Osteocyte (in vitro differentiated cells): ENCODE data around the gene QSER1. TPM values are rescaled to one million over a fixed set of nuclear protein-coding genes. Genes with fewer than 3 reads are reported as not detected.

Experiments used
- DNase-seq: peaks from one replicate; pipeline ENCODE4 v3.0.0; 2021; ENCODE audit warnings: mixed read lengths; ENCODE audit not compliant: unreplicated experiment; ENCODE audit errors: extremely low spot score
- H3K27ac Mint-ChIP-seq: one replicate; pipeline ENCODE4 v1.8.0; 2021; ENCODE audit warnings: mild to moderate bottlenecking, mixed read lengths; ENCODE audit not compliant: unreplicated experiment
- H3K27me3 Mint-ChIP-seq: one replicate; pipeline ENCODE4 v1.8.0; 2021; ENCODE audit warnings: mixed read lengths; ENCODE audit not compliant: unreplicated experiment
- H3K36me3 Mint-ChIP-seq: one replicate; pipeline ENCODE4 v1.8.0; 2021; ENCODE audit warnings: mixed read lengths; ENCODE audit not compliant: unreplicated experiment
- H3K4me1 Mint-ChIP-seq: one replicate; pipeline ENCODE4 v1.8.0; 2021; ENCODE audit warnings: mixed read lengths; ENCODE audit not compliant: unreplicated experiment
- H3K4me3 Mint-ChIP-seq: one replicate; pipeline ENCODE4 v1.8.0; 2021; ENCODE audit warnings: mild to moderate bottlenecking, moderate library complexity, mixed read lengths; ENCODE audit not compliant: unreplicated experiment
- H3K9me3 Mint-ChIP-seq: one replicate; pipeline ENCODE4 v1.8.0; 2021; ENCODE audit warnings: mixed read lengths; ENCODE audit not compliant: unreplicated experiment
- CTCF ChIP-seq: fragments of 200-600 bp; sonication (generic); IDR thresholded peaks from 2 replicates; pipeline ENCODE4 v1.5.0; 2021; ENCODE audit warnings: antibody characterized with exemption, mild to moderate bottlenecking, moderate library complexity
- total RNA-seq: library from RNA; stranded (reverse); gene quantifications from 2 replicates; pipeline ENCODE4 v1.2.1, GENCODE V29; 2021

Gene QSER1
- total RNA-seq, 1 donor from 2014 or later, result 32.4 TPM

GRCh38 chr11:32902089-32902665 is 9.6 kb downstream of the QSER1 start:
- no peak for DNase-seq
- Mint-ChIP-seq H3K27me3 (no peaks in the 10 kb centered on the region), H3K27ac (no peak overlapping the region), H3K4me3 (no peak overlapping the region), H3K9me3 (no peaks in the 10 kb centered on the region), H3K4me1 (peaks cover 22% of the 10 kb centered on the region), H3K36me3 (peaks cover 2% of the 10 kb centered on the region)
- TF ChIP-seq CTCF, result no peak

GRCh38 chr11:32905028-32905667 is 12.5 kb downstream of the QSER1 start:
- no peak overlapping the region for H3K4me3 Mint-ChIP-seq
- H3K27ac Mint-ChIP-seq, result peak overlapping the region; percentile 52
- no peak for DNase-seq
- no peak for TF ChIP-seq CTCF
- H3K27me3 Mint-ChIP-seq, result no peaks in the 10 kb centered on the region
- H3K9me3 Mint-ChIP-seq, result no peaks in the 10 kb centered on the region
- peaks cover 2% of the 10 kb centered on the region for H3K36me3 Mint-ChIP-seq
- H3K4me1 Mint-ChIP-seq, result peaks cover 27% of the 10 kb centered on the region

GRCh38 chr11:32908619-32909018 is 16.0 kb downstream of the QSER1 start:
- Mint-ChIP-seq H3K27me3 (no peaks in the 10 kb centered on the region), H3K4me1 (peaks cover 21% of the 10 kb centered on the region), H3K9me3 (no peaks in the 10 kb centered on the region), H3K27ac (no peak overlapping the region), H3K4me3 (no peak overlapping the region), H3K36me3 (peaks cover 2% of the 10 kb centered on the region)
- TF ChIP-seq CTCF, result no peak
- no peak for DNase-seq

GRCh38 chr11:32911413-32911812 is 18.8 kb downstream of the QSER1 start:
- H3K9me3 Mint-ChIP-seq, result no peaks in the 10 kb centered on the region
- H3K27ac Mint-ChIP-seq, result no peak overlapping the region
- DNase-seq, result no peak
- H3K4me3 Mint-ChIP-seq, result no peak overlapping the region
- peaks cover 9% of the 10 kb centered on the region for H3K4me1 Mint-ChIP-seq
- TF ChIP-seq CTCF, result no peak
- H3K36me3 Mint-ChIP-seq, result peaks cover 2% of the 10 kb centered on the region
- no peaks in the 10 kb centered on the region for H3K27me3 Mint-ChIP-seq

GRCh38 chr11:32913445-32913844 is 20.8 kb downstream of the QSER1 start:
- DNase-seq, result no peak
- Mint-ChIP-seq H3K4me1 (peaks cover 6% of the 10 kb centered on the region), H3K27ac (no peak overlapping the region), H3K27me3 (no peaks in the 10 kb centered on the region), H3K9me3 (no peaks in the 10 kb centered on the region), H3K4me3 (no peak overlapping the region), H3K36me3 (peaks cover 2% of the 10 kb centered on the region)
- no peak for TF ChIP-seq CTCF
